ENCODE measurements around the gene PHF13.

- TF ChIP-seq POLR2AphosphoS5 (IDR thresholded peaks at IDR 0.05) (no peak), CTCF (IDR thresholded peaks at IDR 0.05) (no peak), EP300 (IDR thresholded peaks at IDR 0.05) (no peak)
Observed at GRCh38 chr1:6658359-6659060, 45.0 kb downstream of the PHF13 start.
